Activated CD8-positive, alpha-beta memory T cell treated with anti-CD3 and anti-CD28 coated beads, Interleukin-2, amount 50 U/mL, for 24 hours (primary cell): ENCODE data around the gene TLR10.
"Not testable (repeated sequence)": the region's sequence is repeated elsewhere in the genome, so short reads cannot be mapped to it uniquely, and the experiment has no call there.

ENCODE experiments used
- DNase-seq: peaks from one replicate; pipeline ENCODE4 v3.0.0-alpha.2; 2020; ENCODE audit errors: extremely low read depth

TLR10 gene

GRCh38 chr4:38802561-38803355, 20.0 kb upstream of the TLR10 start:
- DNase-seq, result no peak

GRCh38 chr4:38800961-38801450, 18.2 kb upstream of the TLR10 start:
- no peak for DNase-seq

GRCh38 chr4:38800366-38800765, 17.6 kb upstream of the TLR10 start:
- no peak for DNase-seq

GRCh38 chr4:38795087-38795486, 12.3 kb upstream of the TLR10 start:
- DNase-seq, result no peak

- no peak for DNase-seq
These were observed 11.3 kb upstream of the TLR10 start for GRCh38 chr4:38794051-38794450.

GRCh38 chr4:38791010-38791409, 8.2 kb upstream of the TLR10 start:
- no peak for DNase-seq

- no peak for DNase-seq
These were observed 5.5 kb upstream of the TLR10 start for GRCh38 chr4:38788317-38788716.

- no peak for DNase-seq
These were observed 4.9 kb upstream of the TLR10 start for GRCh38 chr4:38787693-38788092.

- DNase-seq, result no peak
These were observed 3.2 kb upstream of the TLR10 start for GRCh38 chr4:38785901-38786402.

GRCh38 chr4:38785041-38785790, 2.4 kb upstream of the TLR10 start:
- DNase-seq, result no peak

GRCh38 chr4:38784141-38784540, 1.4 kb upstream of the TLR10 start:
- DNase-seq, result no peak

- DNase-seq, result no peak
These were observed 295 bp upstream of the TLR10 start for GRCh38 chr4:38783109-38783460.

- DNase-seq, result no peak
These were observed 932 bp downstream of the TLR10 start for GRCh38 chr4:38781854-38782261.

GRCh38 chr4:38780833-38781484, 1.8 kb downstream of the TLR10 start:
- DNase-seq, result no peak

GRCh38 chr4:38779790-38780189, 3.0 kb downstream of the TLR10 start:
- no peak for DNase-seq

- DNase-seq, result not testable (repeated sequence)
These were observed 4.9 kb downstream of the TLR10 start for GRCh38 chr4:38777925-38778324.

- no peak for DNase-seq
These were observed 7.5 kb downstream of the TLR10 start for GRCh38 chr4:38775326-38775725.

GRCh38 chr4:38774181-38774955, 8.4 kb downstream of the TLR10 start:
- no peak for DNase-seq

GRCh38 chr4:38770281-38770680, 12.5 kb downstream of the TLR10 start:
- not testable (repeated sequence) for DNase-seq

- no peak for DNase-seq
These were observed 12.9 kb downstream of the TLR10 start for GRCh38 chr4:38769857-38770256.

GRCh38 chr4:38769441-38769840, 13.3 kb downstream of the TLR10 start:
- no peak for DNase-seq

- DNase-seq, result no peak
These were observed 13.8 kb downstream of the TLR10 start for GRCh38 chr4:38768968-38769394.
